Vagina (tissue), 2 donors: ENCODE results near the gene HTD2. TPM values are rescaled to one million over a fixed set of nuclear protein-coding genes. Genes with fewer than 3 reads are reported as not detected.

ENCODE experiments used
- DNase-seq, 2 donors: peaks; one replicate each; pipeline ENCODE4 v3.0.0-alpha.2; 2017; ENCODE audit errors: extremely low spot score in 2 of 2
- H3K27ac ChIP-seq: fragments of 200-600 bp; sonication (generic); one replicate; pipeline ENCODE4 v1.5.1; 2019
- H3K27me3 ChIP-seq: fragments of 200-600 bp; sonication (generic); one replicate; pipeline ENCODE4 v1.5.1; 2019
- H3K36me3 ChIP-seq, 2 donors: fragments of 200-600 bp; sonication (generic); one replicate each; pipeline ENCODE4 v1.5.1; 2017 to 2019
- H3K4me1 ChIP-seq: fragments of 200-600 bp; sonication (generic); one replicate; pipeline ENCODE4 v1.5.1; 2019
- H3K4me3 ChIP-seq, 2 donors: fragments of 200-600 bp; sonication (generic); 1 replicate in 1 of 2; 2 replicates in 1 of 2; pipeline ENCODE4 v1.5.1; 2016 to 2019
- H3K9me3 ChIP-seq: fragments of 200-600 bp; sonication (generic); one replicate; pipeline ENCODE4 v1.5.1; 2019
- POLR2A ChIP-seq, 2 donors: fragments of 450-650 bp; IDR thresholded peaks; one replicate each; pipeline ENCODE4 v1.6.1; 2017; ENCODE audit warnings: antibody characterized with exemption in 2 of 2, mild to moderate bottlenecking in 2 of 2, moderate library complexity in 2 of 2
- POLR2AphosphoS5 ChIP-seq, 2 donors: sonication (generic); formaldehyde crosslinking; IDR thresholded peaks; one replicate each; pipeline ENCODE4 v1.9.0; 2017; ENCODE audit warnings: antibody characterized with exemption in 2 of 2, mild to moderate bottlenecking in 2 of 2, low read depth in 1 of 2; ENCODE audit not compliant: insufficient read depth in 1 of 2
- intact Hi-C: fragments of 100-400 bp; cut with DNase I; formaldehyde crosslinking; loops from one replicate; pipeline ENCODE4 v1.15.1; 2023
- total RNA-seq: library from RNA; depleted of rRNA; stranded (reverse); fragments of >200 nt; gene quantifications from one replicate; pipeline ENCODE4 v1.2.3, GENCODE V29; 2016
- TF ChIP-seq, protein P1 (sequence below), 3 experiments: fragments of 450-650 bp in 2 of 3; fragments of 200-600 bp in 1 of 3; sonication (generic) in 1 of 3; IDR thresholded peaks; one replicate each; pipeline ENCODE4 v1.5.1; 2017 to 2019; ENCODE audit warnings: antibody characterized with exemption in 3 of 3, mild to moderate bottlenecking in 2 of 3, moderate library complexity in 2 of 3

The HTD2 gene
- total RNA-seq, result 3.7 TPM

DNA sequence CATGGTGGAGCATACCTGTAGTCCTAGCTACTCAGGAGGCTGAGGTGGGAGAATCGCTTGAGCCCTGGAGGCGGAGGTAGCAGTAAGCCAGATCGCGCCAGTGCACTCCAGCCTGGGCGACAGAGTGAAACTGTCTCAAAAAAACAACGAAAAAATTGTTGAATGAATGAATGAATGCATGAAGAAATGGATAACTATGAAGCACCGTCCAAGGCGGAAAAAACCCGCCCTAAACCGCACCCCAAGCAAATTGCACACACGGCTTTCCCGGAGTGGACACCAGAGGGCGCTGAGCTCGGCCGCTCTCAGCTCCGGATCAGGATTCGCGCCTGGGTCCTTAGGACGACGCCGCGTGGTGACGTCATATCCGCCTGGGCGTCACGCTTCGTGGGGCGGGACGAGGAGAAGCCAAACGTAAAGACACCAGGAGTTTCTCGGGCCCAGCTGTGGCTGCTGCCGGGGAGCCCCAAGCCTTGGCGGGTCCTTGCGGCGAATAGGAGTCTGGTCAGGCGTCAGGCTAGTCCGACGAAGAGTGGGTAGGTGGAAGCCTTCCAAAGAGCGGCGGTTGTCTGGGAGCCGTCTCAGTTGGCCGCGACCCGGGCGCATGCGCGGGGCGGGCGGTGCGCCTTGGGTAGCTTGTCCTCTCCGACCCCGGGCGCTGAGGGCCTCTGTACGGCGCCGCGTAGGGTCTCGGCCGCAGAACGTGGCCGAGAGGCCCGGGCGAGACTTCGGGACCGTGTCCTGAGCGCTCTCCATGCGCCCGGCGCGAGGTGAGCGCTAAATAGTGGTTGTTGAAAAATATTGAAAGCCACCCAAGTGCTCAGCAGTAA is at the start of gene HTD2, which contains the start of gene RPP14:
Gene HTD2 (plus strand): TSS at position 639 of the 830 bp plus-strand sequence. CDS start 11,094 bp downstream, outside the sequence.
Gene RPP14 (plus strand): TSS at position 364 of the 830 bp plus-strand sequence. CDS start 4,085 bp downstream, outside the sequence.
- no peaks in the 10 kb centered on the region for H3K27me3 ChIP-seq
- peak within 1 kb of the TSS; percentile 76 to 80 for H3K4me3 ChIP-seq
- H3K9me3 ChIP-seq, result no peaks in the 10 kb centered on the region
- H3K36me3 ChIP-seq, result peaks cover 0 to 12% of the 10 kb centered on the region in 2 donors
- TF ChIP-seq POLR2AphosphoS5 (IDR thresholded peaks at IDR 0.05; ENCODE audit: insufficient read depth in 1 of 2, low read depth in 1 of 2) (peak; percentile 97), POLR2A (IDR thresholded peaks at IDR 0.05) (peak in 1 of 2 donors; percentile 49)
- TF ChIP-seq, protein P1, sequence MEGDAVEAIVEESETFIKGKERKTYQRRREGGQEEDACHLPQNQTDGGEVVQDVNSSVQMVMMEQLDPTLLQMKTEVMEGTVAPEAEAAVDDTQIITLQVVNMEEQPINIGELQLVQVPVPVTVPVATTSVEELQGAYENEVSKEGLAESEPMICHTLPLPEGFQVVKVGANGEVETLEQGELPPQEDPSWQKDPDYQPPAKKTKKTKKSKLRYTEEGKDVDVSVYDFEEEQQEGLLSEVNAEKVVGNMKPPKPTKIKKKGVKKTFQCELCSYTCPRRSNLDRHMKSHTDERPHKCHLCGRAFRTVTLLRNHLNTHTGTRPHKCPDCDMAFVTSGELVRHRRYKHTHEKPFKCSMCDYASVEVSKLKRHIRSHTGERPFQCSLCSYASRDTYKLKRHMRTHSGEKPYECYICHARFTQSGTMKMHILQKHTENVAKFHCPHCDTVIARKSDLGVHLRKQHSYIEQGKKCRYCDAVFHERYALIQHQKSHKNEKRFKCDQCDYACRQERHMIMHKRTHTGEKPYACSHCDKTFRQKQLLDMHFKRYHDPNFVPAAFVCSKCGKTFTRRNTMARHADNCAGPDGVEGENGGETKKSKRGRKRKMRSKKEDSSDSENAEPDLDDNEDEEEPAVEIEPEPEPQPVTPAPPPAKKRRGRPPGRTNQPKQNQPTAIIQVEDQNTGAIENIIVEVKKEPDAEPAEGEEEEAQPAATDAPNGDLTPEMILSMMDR (IDR thresholded peaks at IDR 0.05), result peak; percentile 89 to 100 (median 94)
- H3K27ac ChIP-seq, result peak within 1 kb of the TSS; percentile 96
- intact Hi-C loops, result no loop called here
- DNase-seq, result peak in 1 of 2 donors; percentile 96
- peaks cover 35% of the 10 kb centered on the region for H3K4me1 ChIP-seq

GRCh38 chr3:58258392-58259055 is 47.8 kb upstream of the HTD2 start:
- no peak overlapping the region for H3K27ac ChIP-seq
- peaks cover 0 to 14% of the 10 kb centered on the region in 2 donors for H3K36me3 ChIP-seq
- TF ChIP-seq POLR2AphosphoS5 (IDR thresholded peaks at IDR 0.05; ENCODE audit: insufficient read depth in 1 of 2, low read depth in 1 of 2) (no peak), POLR2A (IDR thresholded peaks at IDR 0.05) (no peak)
- TF ChIP-seq, protein P1 (IDR thresholded peaks at IDR 0.05), result no peak
- intact Hi-C loops, result no loop called here
- H3K4me1 ChIP-seq, result no peaks in the 10 kb centered on the region
- no peaks in the 10 kb centered on the region for H3K27me3 ChIP-seq
- no peaks in the 10 kb centered on the region for H3K9me3 ChIP-seq
- no peak overlapping the region for H3K4me3 ChIP-seq
- DNase-seq, result no peak

DNA sequence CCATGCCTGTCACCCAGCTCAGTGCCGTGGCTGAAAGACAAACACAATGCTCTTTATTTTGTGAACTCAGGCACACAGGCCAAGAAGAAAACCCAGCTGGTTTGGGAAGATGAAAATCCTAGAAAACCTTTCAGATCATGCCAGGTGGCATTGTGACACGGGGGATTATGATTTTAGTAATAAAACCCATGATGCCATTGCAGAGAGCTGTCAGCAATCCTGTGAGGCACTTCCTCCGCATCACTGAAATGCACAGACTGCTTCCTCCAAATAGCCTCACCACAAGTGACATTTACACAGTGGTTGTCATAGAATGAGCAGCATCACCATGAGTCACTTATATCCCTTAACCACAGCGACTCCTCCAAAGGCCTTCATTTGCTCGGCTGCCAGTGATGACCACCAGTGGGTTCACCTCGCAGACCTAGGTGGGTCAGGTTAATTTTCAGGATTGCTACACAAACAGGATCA is 46.0 kb upstream of the HTD2 start:
- Histone ChIP-seq H3K4me3 (no peak overlapping the region), H3K9me3 (no peaks in the 10 kb centered on the region), H3K4me1 (no peaks in the 10 kb centered on the region), H3K27me3 (no peaks in the 10 kb centered on the region), H3K27ac (no peak overlapping the region), H3K36me3 (peaks cover 0 to 14% of the 10 kb centered on the region in 2 donors)
- intact Hi-C loops, result no loop called here
- no peak for TF ChIP-seq POLR2AphosphoS5 (IDR thresholded peaks at IDR 0.05; ENCODE audit: insufficient read depth in 1 of 2, low read depth in 1 of 2)
- TF ChIP-seq POLR2A (IDR thresholded peaks at IDR 0.05), result no peak
- TF ChIP-seq, protein P1 (IDR thresholded peaks at IDR 0.05), result no peak
- DNase-seq, result no peak

DNA sequence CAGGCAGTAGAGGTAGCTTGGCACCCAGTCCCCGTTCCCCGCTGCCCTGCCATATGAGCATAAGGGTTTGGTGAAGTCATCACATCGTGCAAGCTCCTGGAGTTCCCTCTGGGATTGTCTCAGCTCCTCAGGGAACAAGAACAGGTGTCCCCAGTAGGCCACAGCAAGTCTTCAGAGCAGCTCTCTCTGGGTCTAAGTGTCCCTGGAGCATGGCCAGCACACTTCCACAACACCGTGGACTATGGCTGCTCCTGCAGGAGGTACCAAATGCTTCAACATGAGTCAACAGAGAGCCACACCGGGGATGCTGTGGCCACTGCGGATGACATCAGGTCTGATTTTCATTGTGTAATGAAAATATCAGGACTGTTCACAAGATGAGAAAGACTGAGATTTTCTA is 45.6 kb upstream of the HTD2 start:
- Histone ChIP-seq H3K27ac (no peak overlapping the region), H3K4me1 (no peaks in the 10 kb centered on the region), H3K36me3 (peaks cover 0 to 14% of the 10 kb centered on the region in 2 donors), H3K4me3 (no peak overlapping the region), H3K27me3 (no peaks in the 10 kb centered on the region), H3K9me3 (no peaks in the 10 kb centered on the region)
- TF ChIP-seq, protein P1 (IDR thresholded peaks at IDR 0.05), result no peak
- no peak for TF ChIP-seq POLR2AphosphoS5 (IDR thresholded peaks at IDR 0.05; ENCODE audit: insufficient read depth in 1 of 2, low read depth in 1 of 2)
- no peak for TF ChIP-seq POLR2A (IDR thresholded peaks at IDR 0.05)
- intact Hi-C loops, result no loop called here
- no peak for DNase-seq
